GM12878 (cell line): ENCODE results near the gene CEP83. TPM values are rescaled to one million over a fixed set of nuclear protein-coding genes. Genes with fewer than 3 reads are reported as not detected.
A peak's percentile ranks its signal among the peaks of the same experiment; 100 is the strongest.

ENCODE experiments used
- CHD1 ChIP-seq: IDR thresholded peaks from 2 replicates; pipeline ENCODE4 v1.6.1; 2012; ENCODE audit warnings: low read depth, low read length, improper control_type of control experiment
- CHD4 ChIP-seq: fragments of 200-600 bp; sonication (generic); IDR thresholded peaks from 2 replicates; pipeline ENCODE4 v1.6.1; 2016; ENCODE audit warnings: mild to moderate bottlenecking
- CREM ChIP-seq: IDR thresholded peaks from 2 replicates; pipeline ENCODE4 v1.6.1; 2014; ENCODE audit warnings: antibody characterized with exemption, low read depth
- E4F1 ChIP-seq: fragments of 450-650 bp; IDR thresholded peaks from 2 replicates; pipeline ENCODE4 v1.6.1; 2018; ENCODE audit warnings: borderline replicate concordance, mild to moderate bottlenecking; ENCODE audit not compliant: partially characterized antibody
- ETV6 ChIP-seq, 2 experiments: fragments of 450-650 bp in 1 of 2; IDR thresholded peaks in 1 of 2; conservative IDR thresholded peaks in 1 of 2; 2 replicates each; pipeline ENCODE4 v1.6.1; 2014; ENCODE audit warnings: antibody characterized with exemption in 1 of 2, borderline replicate concordance in 1 of 2, low read depth in 1 of 2, mild to moderate bottlenecking in 1 of 2, moderate library complexity in 1 of 2
- HCFC1 ChIP-seq: fragments of 150-350 bp; IDR thresholded peaks from 2 replicates; pipeline ENCODE4 v1.6.1; 2014; ENCODE audit warnings: low read length
- HDAC2 ChIP-seq: fragments of 200-600 bp; sonication (generic); IDR thresholded peaks from 2 replicates; pipeline ENCODE4 v1.6.1; 2017
- KAT2A ChIP-seq: conservative IDR thresholded peaks from 2 replicates; pipeline ENCODE4 v1.6.1; 2011; ENCODE audit warnings: low read depth, low read length; ENCODE audit not compliant: control insufficient read depth
- KDM1A ChIP-seq: fragments of 200-600 bp; sonication (generic); IDR thresholded peaks from 2 replicates; pipeline ENCODE4 v1.6.1; 2016; ENCODE audit warnings: borderline replicate concordance
- KLF5 ChIP-seq: fragments of 450-650 bp; IDR thresholded peaks from 2 replicates; pipeline ENCODE4 v1.6.1; 2014; ENCODE audit warnings: mild to moderate bottlenecking; ENCODE audit not compliant: partially characterized antibody
- NFYA ChIP-seq: IDR thresholded peaks from 2 replicates; pipeline ENCODE4 v1.6.1; 2011; ENCODE audit warnings: low read depth, mild to moderate bottlenecking, low read length, improper control_type of control experiment, borderline replicate concordance
- NR2F1 ChIP-seq: fragments of 450-650 bp; conservative IDR thresholded peaks from 2 replicates; pipeline ENCODE4 v1.6.1; 2017; ENCODE audit warnings: mild to moderate bottlenecking
- PBX3 ChIP-seq: IDR thresholded peaks from 2 replicates; pipeline ENCODE4 v1.6.1; 2011; ENCODE audit warnings: mild to moderate bottlenecking, low read depth, low read length, moderate library complexity; ENCODE audit not compliant: insufficient replicate concordance
- POU2F2 ChIP-seq: IDR thresholded peaks from 3 replicates; pipeline ENCODE4 v1.6.1; 2011; ENCODE audit warnings: low read depth, mild to moderate bottlenecking, low read length, borderline replicate concordance
- RBBP5 ChIP-seq: fragments of 200-600 bp; sonication (generic); conservative IDR thresholded peaks from 2 replicates; pipeline ENCODE4 v1.6.1; 2016
- SREBF2 ChIP-seq: IDR thresholded peaks from 2 replicates; pipeline ENCODE4 v1.6.1; 2012; ENCODE audit warnings: mild to moderate bottlenecking, low read length
- TCF12 ChIP-seq: IDR thresholded peaks from 2 replicates; pipeline ENCODE4 v1.6.1; 2011; ENCODE audit warnings: low read depth, mild to moderate bottlenecking, low read length
- USF2 ChIP-seq: IDR thresholded peaks from 2 replicates; pipeline ENCODE4 v1.6.1; 2011; ENCODE audit warnings: low read depth, low read length, improper control_type of control experiment, borderline replicate concordance
- ZNF592 ChIP-seq: fragments of 450-650 bp; IDR thresholded peaks from 2 replicates; pipeline ENCODE4 v1.6.1; 2017; ENCODE audit warnings: mild to moderate bottlenecking, moderate library complexity
- ZNF622 ChIP-seq: fragments of 450-650 bp; IDR thresholded peaks from 2 replicates; pipeline ENCODE4 v1.6.1; 2017; ENCODE audit warnings: mild to moderate bottlenecking, inconsistent platforms
- polyA plus RNA-seq, 11 experiments: library from polyadenylated mRNA; depleted of rRNA in 4 of 11; unstranded in 6 of 11; stranded (reverse) in 5 of 11; fragments of >200 nt; fragmentation: Nextera tagmentation in 4 of 11; fragmentation: Illumina TruSeq in 1 of 11; extraction: Ambion mirVana in 4 of 11; extraction: Trizol in 1 of 11; gene quantifications; 1 replicate in 1 of 11; 2 replicates in 10 of 11; pipeline versions ENCODE4 v1.2.1 to v1.2.3, GENCODE V29; 2011 to 2016; ENCODE audit warnings: inconsistent platforms in 2 of 11, missing spikeins in 2 of 11, low read depth in 1 of 11
- total RNA-seq, 4 experiments: library from RNA; depleted of rRNA in 3 of 4; stranded (reverse); fragments of >200 nt in 3 of 4; fragmentation: Illumina TruSeq in 1 of 4; extraction: Trizol in 1 of 4; gene quantifications; 2 replicates each; pipeline versions ENCODE4 v1.2.1 to v1.2.3, GENCODE V29; 2013 to 2021

Gene CEP83
- total and polyA plus RNA-seq, 10 of the 15 experiments (the other 5 are each of a cell fraction or from before 2014, with no cell fraction given) = 4.3 to 39.0 (median 22.5) TPM

- no peak for TF ChIP-seq CREM
- TF ChIP-seq KDM1A = no peak
- TF ChIP-seq KAT2A = no peak
- no peak; the same call in 2 of the 3 replicates for TF ChIP-seq POU2F2
- TF ChIP-seq HDAC2 = no peak
- peak in 1 of 2 experiments; percentile 63; a peak in 1 of 4 replicates for TF ChIP-seq ETV6 (conservative IDR thresholded peaks at IDR 0.05 in 1 of 2, IDR thresholded peaks at IDR 0.05 in 1 of 2; ENCODE audit: borderline replicate concordance in 1 of 2, low read depth in 1 of 2)
- TF ChIP-seq TCF12 = 0 out of 2 replicates have a peak, but pooled peaks have one; percentile 6
- no peak for TF ChIP-seq ZNF622
- no peak for TF ChIP-seq RBBP5
- TF ChIP-seq USF2 = no peak
- TF ChIP-seq E4F1 = no peak
- TF ChIP-seq KLF5 = no peak
- TF ChIP-seq HCFC1 = peak; percentile 39; the same call in 1 of the 2 replicates
- TF ChIP-seq CHD1 = no peak
- TF ChIP-seq NFYA = no peak
- TF ChIP-seq PBX3 = no peak
- TF ChIP-seq ZNF592 = peak; percentile 63; the same call in 1 of the 2 replicates
- no peak for TF ChIP-seq SREBF2
- peak; percentile 61; the same call in 1 of the 2 replicates for TF ChIP-seq NR2F1
- TF ChIP-seq CHD4 = no peak
These were observed 197.2 kb downstream of the CEP83 start (continued) for GRCh38 chr12:94262228-94263010.
